ENCODE measurements around the gene NGF.
"Not testable (repeated sequence)": the region's sequence is repeated elsewhere in the genome, so short reads cannot be mapped to it uniquely, and the experiment has no call there.

Gene NGF
- 0 to 0.15 (median 0) reads per million in 4 donors for total RNA-seq

DNA sequence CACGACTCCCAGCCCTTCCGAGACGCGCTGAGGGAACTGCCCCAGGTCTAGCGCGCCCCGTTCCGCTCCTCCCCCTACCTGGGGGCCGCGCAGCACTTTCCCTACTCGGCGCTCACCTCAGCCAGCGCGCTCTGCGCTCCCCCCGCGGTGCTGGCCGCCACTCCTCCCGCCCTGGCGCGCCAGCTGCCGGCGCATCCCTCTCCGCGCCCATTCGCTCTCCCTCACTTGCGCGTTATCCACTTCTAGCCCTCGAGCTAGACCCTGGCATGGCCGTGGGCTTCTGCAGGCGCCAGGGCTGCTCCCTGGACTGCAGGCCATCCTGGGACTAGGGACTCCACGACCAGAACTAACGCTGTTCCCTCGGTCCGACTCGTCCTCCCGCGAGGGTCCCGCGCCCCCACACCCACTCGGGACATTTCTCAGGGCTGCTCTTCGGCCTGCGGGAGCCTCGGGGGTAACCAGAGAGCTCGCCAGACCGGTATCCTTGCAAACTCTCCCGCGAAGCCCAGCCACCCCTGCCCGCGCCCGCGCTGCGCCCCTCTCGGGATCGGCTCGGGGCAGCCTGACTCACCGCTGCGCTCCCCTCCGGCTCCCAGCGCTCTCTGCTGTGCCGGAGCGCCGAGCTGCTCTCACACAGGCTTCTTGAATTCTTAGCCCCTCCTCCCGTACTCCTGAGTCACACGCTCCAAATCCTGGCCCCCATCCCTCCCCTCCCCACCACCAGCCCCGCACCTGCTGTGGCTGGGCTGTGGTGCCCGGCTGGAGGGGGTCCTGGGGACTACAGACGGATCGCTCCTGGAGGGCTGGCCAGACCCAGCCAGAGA, at the start of gene NGF:
TSS of gene NGF (minus strand) at position 617 of the 824 bp plus-strand sequence. CDS start 51,454 bp downstream, outside the sequence.
- DNase-seq = no peak

DNA sequence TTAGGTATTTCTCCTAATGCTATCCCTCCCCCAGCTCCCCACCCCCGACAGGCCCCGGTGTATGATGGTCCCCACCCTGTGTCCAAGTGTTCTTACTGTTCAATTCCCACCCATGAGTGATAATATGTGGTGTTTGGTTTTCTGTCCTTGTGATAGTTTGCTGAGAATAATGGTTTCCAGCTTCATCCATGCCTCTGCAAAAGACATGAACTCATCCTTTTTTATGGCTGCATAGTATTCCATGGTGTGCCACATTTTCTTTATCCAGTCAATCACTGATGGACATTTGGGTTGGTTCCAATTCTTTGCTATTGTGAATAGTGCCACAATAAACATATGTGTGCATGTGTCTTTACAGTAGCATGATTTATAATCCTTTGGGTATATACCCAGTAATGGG, 45.4 kb upstream of the NGF start:
- not testable (repeated sequence) for DNase-seq

DNA sequence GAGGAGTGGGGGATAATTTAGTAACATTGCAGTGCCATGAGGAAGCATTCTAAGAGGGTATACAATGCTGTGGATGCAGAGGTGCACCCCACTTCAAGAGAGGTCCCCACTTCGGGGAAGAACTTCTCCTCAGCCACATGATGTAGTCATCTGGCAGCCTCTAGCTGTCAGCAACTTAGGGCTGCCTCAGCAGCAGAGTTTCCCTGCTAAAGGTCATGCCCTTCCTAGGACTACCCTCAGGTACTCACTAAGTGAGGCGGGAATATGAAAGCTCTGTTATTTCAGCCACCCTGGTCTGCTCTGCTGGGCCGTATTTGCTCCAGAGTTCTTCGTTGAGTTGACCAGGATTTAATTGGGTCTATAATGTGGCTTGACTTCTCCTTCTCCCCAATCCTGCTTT, 41.9 kb upstream of the NGF start:
- no peak for DNase-seq

DNA sequence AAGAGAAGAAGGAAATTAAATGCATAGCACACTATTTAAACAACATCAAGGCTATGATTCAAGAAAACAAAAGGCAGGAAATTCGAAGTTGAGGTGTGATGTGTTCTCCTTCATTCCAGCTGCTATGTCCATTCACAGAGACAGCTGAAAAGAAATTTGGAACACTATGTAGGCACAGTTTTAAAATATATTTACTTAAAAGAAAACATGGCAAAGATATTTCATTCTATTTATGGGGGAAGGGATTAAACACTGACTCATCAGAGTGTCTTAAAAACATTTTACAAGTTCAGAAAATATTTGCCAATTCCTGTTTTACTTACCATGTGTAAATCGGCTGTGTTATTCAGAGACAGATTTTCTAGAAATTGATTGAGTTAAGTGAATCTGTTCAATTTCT, 39.4 kb upstream of the NGF start:
- DNase-seq = no peak

DNA sequence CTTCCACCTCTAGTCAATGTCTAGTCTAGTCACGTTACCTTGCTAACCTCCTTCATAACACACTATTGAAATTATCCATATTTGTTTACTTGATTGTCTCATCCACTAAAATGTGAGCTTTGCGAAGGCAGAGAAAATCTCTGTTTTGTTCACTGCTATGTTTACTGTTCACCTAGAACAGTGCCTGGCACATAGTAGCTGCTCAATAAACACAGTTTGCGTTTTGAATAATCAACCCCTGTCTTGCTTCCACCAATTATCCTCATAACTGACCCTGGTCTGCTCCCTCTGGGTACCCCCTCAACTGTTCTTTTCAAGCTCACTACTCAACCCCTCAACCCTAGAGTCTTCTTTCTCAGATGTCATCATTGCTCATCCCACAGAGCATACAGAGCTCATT, 36.5 kb upstream of the NGF start:
- DNase-seq = no peak

DNA sequence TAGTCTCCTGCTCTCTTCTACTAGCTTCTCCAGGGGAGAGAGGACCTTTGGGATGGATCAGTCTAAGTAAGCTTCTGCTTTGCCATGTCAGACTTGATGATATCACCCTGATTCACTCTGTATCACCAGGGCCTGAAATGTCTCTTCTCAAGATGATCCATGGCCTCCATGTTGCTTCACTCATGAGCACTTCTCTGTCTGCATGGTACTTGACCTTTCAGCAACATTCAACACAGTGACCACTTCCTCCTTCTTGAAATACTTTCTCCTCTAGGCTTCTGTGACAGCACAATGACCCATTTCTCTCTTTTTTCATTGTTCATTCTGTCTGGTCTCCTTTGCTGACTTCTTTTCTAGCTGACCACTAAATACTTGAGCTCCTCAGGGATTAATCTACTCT, 35.3 kb upstream of the NGF start:
- DNase-seq = no peak

DNA sequence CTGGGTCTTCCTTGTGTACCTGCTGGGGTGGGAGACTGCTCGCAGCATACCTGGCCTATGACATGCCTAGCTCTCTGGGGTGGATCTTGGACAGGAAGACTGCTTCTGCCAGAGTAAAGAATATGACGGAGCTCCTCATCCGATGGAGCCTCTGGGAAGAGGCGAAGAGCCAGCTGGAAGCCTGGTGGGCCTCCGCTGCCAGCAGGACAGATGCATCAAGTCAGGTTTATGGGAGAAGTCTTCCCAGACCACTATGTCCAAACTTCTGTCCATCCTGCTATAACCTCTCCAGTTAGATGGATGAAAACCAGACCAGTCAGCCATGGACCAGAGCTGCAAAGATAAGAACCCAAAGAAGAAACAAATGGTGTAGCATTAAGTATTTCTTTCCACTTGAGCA, 27.7 kb upstream of the NGF start:
- no peak for DNase-seq

DNA sequence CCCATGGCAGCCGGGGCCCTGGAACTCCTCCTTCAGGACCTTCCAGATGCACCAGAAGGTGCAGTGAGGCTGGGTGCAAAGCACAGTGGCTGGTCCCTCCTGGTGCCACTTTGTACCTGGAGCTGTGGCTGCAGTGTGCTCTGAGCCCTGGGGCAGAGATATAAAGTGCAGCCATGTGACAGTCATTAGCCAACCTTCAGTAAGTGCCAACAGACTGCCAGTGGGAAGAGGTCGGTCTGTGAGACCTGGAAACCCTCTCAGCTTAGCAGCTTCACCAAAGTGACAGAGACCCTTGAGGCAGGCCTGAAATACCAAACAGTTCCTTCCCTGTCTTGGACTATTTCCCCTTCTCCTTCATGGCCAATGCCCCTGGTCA, 26.7 kb upstream of the NGF start:
- DNase-seq = no peak

DNA sequence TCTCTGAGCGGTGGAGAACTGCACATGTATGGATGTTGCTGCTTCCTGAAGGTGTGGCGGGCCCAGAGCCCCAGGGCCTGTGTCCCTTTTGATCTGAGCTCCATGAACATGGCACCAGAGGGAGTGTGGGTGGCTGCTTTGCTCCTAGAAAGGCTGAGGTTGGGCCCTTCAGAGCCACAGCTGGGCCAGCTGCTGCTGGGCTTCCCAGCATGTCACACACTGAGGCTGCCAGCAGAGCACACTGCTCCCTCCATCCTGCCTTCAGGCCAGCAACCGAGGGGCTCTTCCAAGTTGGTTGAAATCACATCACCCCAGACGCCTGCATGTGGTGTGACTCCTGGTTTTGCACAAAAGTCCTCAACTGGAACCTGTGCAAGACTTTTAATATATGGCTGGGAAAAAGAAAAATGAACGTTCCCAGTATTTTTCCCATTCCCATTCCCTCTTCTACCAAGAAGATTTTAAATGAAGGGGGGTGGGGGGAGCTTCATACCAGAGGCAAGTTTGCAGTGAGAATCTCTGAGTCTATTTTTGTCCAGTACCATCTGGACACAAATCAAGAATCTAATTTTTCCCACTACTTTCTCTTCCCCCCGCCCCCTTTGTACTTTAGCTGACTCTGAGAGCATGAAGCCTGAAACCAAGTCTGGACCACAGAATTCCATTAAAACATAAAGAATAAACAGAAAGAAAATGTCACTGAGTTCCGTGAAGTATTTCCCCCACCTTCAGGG, 26.2 kb upstream of the NGF start:
- DNase-seq = no peak

DNA sequence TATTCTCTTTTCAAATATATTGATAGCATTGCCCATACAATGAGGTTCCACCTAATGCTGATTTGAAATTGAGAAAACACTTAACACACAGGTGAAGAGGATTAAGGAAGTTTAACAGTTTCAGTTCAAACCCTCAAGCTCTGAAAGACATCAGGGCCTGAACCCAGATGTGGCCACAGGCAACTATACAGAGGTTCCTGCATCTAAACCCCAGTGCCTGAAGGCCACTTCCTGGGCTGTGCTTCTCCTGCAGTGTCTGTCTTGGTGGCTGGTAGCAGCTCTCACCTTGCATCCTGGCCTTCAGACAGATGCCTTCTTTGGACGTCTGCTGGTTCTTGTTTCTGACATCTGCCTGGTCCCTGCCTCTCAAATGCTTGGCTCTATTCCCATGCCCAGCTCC, 25.1 kb upstream of the NGF start:
- no peak for DNase-seq

DNA sequence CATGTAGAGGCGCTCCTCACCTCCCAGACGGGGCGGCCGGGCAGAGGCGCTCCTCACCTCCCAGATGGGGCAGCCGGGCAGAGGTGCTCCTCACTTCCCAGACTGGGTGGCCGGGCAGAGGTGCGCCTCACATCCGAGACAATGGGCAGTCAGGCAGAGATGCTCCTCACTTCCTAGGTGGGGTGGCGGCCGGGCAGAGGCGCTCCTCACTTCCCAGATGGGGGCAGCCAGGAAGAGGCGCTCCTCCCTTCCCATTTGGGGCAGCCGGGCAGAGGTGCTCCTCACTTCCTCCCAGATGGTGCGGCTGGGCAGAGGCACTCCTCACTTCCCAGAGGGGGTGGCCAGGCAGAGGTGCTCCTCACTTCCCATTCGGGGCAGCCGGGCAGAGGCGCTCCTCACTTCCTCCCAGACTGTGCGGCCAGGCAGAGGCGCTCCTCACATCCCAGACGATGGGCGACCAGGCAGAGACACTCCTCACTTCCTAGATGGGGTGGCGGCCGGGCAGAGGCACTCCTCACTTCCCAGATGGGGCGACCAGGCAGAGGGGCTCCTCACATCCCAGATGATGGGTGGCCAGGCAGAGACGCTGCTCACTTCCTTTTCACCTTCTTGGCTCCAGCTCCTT, 22.6 kb upstream of the NGF start:
- DNase-seq = not testable (repeated sequence)

DNA sequence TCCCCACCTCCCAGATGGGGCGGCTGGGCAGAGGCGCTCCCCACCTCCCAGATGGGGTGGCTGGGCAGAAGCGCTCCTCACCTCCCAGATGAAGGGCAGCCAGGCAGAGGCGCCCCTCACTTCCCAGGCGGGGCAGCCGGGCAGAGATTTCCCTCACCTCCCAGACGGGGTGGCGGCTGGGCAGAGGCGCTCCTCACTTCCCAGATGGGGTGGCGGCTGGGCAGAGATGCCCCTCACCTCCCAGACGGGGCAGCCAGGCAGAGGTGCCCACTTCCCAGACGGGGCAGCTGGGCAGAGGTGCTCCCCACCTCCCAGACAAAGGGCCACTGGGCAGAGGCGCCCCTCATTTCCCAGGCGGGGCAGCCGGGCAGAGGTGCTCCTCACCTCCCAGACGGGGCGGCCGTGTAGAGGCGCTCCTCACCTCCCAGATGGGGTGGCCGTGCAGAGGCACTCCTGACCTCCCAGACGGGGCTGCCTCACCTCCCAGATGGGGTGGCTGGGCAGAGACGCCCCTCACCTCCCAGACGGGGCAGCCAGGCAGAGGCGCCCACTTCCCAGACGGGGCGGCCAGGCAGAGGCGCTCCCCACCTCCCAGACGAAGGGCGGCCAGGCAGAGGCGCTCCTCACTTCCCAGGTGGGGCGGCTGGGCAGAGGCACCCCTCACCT, 21.9 kb upstream of the NGF start:
- DNase-seq = not testable (repeated sequence)

DNA sequence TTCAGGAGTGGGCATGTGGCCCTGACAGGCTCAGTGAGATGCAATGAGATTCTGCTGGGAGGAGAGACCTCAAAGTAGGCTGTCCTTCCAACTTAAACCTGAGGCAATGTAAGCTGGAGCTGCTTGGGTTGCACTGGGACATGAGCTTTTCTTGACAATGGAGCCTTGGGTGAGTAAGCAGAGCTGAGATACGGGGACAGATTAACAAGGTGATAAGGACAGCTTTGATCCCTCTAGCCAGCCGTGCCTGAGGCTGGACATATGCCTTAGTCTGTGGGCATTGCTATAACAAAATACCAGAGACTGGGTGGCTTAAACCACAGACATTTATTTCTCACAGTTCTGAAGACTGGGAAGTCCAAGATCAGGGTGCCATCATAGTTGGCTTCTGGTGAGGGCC, 18.3 kb upstream of the NGF start:
- DNase-seq = no peak

DNA sequence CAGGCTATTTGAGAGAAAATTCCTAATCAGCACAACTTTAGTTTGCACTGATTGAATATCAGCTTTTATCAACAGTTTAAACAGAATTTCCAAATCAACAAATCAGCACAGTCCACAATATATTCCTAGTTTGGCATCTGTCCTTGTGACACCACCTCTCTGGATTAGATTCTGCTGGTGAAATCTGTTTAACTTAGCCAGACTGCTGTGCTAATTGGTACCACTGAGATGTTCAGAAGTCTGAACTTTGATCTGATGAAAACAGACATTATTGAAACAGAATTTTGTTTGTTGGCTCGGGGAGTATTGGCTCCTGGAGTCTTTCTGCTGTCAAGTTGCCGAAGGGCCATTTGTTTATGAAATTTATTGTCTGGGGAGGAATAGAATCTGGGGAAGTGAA, 17.0 kb upstream of the NGF start:
- no peak for DNase-seq

DNA sequence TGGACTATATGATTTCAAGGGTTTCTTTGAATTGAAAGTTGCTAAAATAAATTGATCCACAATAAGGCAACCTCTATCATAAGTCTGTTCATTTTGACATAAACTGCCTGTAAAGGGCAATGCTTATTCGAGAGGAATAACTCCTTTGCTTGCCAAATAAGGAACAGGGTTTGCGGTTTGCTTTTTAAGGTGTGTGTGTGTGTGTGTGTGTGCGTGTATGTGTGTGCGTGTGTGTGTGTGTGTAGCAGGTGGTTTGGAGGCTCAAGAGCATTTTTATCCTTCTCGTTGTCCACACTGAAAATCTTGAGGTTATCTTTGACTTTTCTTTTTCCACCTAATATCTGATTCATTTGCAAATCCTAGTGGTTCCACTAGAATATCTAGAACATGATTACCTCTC, 13.1 kb upstream of the NGF start:
- no peak for DNase-seq

DNA sequence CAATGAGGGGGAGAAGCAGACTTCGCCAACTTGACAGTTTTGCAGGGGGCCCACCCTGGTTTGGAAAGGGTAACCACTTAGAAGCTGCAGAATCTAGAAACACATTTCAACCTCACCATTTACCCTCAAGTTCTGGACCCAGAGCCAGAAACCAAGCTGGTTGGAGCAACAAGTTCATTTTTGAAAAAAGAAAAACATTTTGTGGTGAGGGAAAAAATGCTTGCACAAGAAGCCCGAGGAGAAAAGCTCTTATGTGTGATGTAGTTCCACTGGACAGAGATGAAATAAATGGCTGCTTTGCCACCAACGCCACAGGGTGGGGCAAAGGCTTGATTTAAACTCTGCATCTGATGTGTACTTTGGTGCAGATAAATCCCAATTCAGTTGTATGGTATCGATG, 10.6 kb upstream of the NGF start:
- no peak for DNase-seq

DNA sequence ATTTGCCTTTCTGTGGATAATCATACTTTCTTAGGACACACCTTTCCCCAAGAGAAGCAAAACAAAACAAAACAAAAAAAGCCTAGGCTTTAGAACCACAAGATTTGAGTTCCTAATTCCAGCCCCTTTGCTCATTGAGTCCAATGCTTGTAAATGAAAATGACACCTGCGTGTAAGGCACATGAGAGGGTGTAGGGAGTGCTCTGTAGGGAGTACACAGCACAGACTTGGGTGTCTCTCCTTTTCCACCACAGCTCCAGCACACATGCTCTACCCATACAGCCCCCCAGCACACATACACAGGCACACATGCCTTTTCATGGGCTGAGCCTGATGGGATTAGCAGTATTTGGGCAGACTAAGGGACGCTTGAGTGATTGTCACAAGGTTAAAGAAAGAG, 9.2 kb upstream of the NGF start:
- DNase-seq = no peak

DNA sequence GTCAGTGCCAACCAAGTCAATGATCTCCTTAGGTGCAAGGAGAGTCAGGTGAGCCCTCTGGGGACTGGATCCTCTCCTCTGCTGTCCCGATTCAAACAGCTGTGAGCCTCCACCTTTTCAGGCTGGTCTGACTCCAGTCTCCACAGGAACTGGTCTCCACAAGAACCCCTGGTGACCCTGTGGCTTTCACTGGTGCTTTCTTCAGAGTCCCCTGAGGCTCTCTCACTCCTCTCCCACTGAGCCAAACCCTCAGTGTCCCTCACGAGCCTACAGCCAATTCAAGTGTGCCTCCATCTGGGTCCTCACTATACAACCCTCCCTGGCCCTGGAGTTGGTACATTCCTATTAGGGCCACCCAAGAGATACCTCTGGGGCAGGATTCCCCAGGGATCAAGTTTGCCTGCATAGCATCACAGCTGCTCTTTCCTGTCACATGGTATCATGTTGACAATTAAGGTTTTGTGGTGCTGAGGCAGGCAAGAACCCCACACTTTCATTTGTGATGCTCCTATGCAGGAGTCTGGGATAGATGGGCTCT, 5.2 kb upstream of the NGF start:
- no peak for DNase-seq

DNA sequence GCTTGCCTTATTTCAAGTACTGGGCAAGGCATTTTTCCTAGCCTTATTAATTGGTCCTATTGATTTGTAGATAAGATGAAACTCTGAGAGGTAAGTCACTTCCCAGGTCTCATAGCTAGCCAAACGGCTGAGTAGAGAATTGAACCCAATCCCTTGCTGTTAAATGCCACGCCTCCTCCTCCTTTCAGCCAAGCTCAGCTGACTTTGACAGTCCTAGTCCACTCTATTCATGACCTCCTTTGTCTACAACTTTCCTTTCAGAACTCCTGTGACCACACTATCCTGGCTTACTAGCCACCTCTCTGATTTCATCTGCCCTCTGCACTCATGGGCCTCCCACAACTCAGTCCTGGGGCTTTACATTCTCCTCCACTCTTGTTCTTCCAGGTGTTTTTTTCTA, 3.9 kb upstream of the NGF start:
- no peak for DNase-seq

DNA sequence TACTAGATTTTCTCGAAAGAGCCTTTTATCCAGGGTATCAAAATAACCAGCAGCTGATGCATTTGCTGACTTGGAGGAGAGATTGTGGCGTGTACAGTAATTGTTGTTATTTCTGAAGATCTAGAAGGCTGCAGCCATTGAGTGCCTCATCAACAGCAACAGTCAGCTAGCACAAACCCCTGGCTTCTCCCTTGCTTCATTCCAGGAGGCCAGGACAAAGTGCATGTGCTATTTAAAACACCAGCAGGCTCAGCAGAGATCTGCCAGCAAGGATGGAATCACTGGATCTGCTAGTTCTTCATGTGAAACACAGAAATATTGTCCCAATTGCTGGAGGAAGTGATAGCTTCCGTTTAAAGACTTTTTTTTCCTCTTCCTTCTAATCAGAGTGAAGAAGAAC, 2.8 kb upstream of the NGF start:
- DNase-seq = no peak

DNA sequence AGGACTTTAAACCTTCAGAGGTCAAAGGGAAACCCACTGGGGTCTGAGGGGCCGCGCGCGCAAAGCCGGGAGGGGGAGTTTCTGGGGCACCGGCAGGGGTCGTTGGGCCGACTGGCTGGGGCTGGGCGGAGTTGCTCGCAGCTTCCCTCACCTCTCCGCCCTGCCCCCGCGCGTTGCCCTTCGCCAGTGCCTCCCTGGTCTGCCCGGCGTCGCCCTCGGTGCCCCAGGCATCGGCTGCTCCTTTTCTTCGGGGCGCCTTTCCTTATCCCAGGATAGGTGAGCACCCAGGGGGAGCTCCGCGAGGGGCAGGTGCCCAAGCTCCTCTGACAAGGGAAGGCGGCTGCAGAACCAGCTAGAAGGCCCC, 390 bp upstream of the NGF start:
- DNase-seq = no peak

DNA sequence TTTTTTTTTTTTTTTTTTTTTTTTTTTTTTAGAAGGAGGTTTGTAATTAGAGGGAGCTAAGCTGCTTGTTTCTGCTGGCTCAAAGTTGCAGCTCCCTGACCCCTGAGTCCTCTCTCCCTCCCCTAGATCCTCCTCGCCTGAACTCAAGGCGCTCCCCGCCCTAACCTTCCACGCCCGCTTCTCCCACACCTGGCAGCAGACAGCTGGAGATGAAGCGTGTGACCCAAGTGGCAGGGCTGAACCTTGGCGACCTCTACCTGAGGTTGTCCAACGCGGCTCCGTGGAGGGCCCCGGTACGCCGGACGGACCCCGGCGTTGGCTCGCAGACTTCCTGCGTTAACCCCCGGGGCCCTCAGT, 795 bp downstream of the NGF start:
- no peak for DNase-seq

DNA sequence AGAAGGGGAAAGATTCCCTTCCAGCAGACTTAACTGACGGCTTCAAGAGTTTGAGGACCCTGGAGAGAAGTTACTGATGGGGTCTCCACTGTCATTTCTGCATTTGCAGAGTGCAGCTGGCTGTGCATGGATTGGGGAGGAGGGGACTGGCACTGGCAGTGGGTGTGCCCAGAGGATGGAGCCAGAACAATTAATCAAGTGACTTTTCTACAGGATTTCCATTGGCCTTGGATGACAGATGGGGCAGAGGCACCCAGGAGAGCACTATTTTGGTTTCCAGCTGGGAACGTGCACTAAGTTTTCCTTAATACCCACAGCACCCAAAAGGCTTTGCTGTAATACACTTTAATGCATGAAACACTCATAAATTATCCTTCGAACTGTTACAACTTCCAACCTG, 1.3 kb downstream of the NGF start:
- no peak for DNase-seq
